MCF 10A (cell line): ENCODE data around the gene HSD17B12. TPM values are rescaled to one million over a fixed set of nuclear protein-coding genes. Genes with fewer than 3 reads are reported as not detected.

Source experiments
- BruUV-seq: library from RNA; stranded (reverse); fragments of 400-500 nt; replicated peaks from 2 replicates; lab custom pipeline; 2021; lab: Mats Ljungman, UMichigan
- CTCF ChIA-PET: fragments of 300-600 bp; sonication (Branson Sonifier 250); formaldehyde crosslinking; extraction: SDS; loops from one replicate; lab custom pipeline; 2021; ENCODE audit warnings: antibody characterized with exemption, inconsistent platforms; lab: Yijun Ruan, JAX
- POLR2A ChIA-PET: fragments of 300-600, 350-650 bp; sonication (Branson Sonifier 250); formaldehyde crosslinking; extraction: SDS; loops from one replicate; lab custom pipeline; 2020; ENCODE audit warnings: antibody characterized with exemption, inconsistent platforms; lab: Yijun Ruan, JAX
- DNase-seq: peaks from one replicate; pipeline ENCODE4 v3.0.0-alpha.2; 2018; ENCODE audit not compliant: unreplicated experiment
- H3K27ac Mint-ChIP-seq: one replicate; pipeline ENCODE4 v1.8.0; 2022; ENCODE audit warnings: mild to moderate bottlenecking, low read depth, mixed read lengths; ENCODE audit not compliant: unreplicated experiment
- H3K27me3 Mint-ChIP-seq: one replicate; pipeline ENCODE4 v1.8.0; 2022; ENCODE audit warnings: mixed read lengths; ENCODE audit not compliant: insufficient read depth, unreplicated experiment
- H3K36me3 Mint-ChIP-seq: one replicate; pipeline ENCODE4 v1.8.0; 2022; ENCODE audit warnings: mild to moderate bottlenecking, moderate library complexity, mixed read lengths; ENCODE audit not compliant: insufficient read depth, unreplicated experiment
- H3K4me1 Mint-ChIP-seq: one replicate; pipeline ENCODE4 v1.8.0; 2022; ENCODE audit warnings: mixed read lengths; ENCODE audit not compliant: insufficient read depth, unreplicated experiment
- H3K4me3 Mint-ChIP-seq: one replicate; pipeline ENCODE4 v1.8.0; 2022; ENCODE audit warnings: mild to moderate bottlenecking, moderate library complexity, mixed read lengths; ENCODE audit not compliant: unreplicated experiment
- H3K9me3 Mint-ChIP-seq: one replicate; pipeline ENCODE4 v1.8.0; 2022; ENCODE audit warnings: mixed read lengths; ENCODE audit not compliant: unreplicated experiment
- CTCF ChIP-seq: fragments of 200-600 bp; IDR thresholded peaks from one replicate; pipeline ENCODE4 v1.8.0; 2022; ENCODE audit warnings: antibody characterized with exemption, mild to moderate bottlenecking; ENCODE audit not compliant: unreplicated experiment
- intact Hi-C: fragments of 100-400 bp; cut with micrococcal nuclease; formaldehyde crosslinking; loops from 2 replicates; pipeline ENCODE4 v1.14.1; 2022
- total RNA-seq: library from RNA; stranded (reverse); gene quantifications from 2 replicates; pipeline ENCODE4 v1.2.3, GENCODE V29; 2022

HSD17B12 gene
- total RNA-seq, 1 experiment from 2014 or later: 117 TPM

DNA sequence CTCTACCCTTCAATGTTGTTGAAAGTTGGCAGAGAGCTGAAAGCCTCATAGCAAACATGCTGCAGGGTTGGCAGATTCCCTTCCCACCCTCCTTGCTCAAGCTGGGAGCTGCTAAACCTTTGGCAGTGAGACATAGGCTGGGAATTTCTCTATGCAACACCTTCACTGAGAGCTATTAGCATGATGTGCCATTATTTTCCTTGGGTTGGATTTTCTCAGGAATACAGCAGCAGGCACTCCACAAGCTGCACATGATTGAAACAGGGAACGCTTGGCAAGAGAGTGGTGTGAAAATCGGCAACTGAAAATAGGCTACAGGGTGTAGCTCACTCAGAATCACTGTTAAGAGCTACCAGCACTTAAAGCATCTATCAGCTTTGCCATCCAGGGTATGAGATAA lies 190.5 kb downstream of the HSD17B12 start:
- no peak overlapping the region for H3K27ac Mint-ChIP-seq
- ChIA-PET CTCF (no interaction called here), POLR2A (interaction anchor here (0.6 kb wide), 1 partner anchor 72 kb away, joined by 4 read pairs; no protein-coding TSS in a partner anchor)
- BruUV-seq: no TSS peak
- H3K36me3 Mint-ChIP-seq: no peaks in the 10 kb centered on the region
- no peaks in the 10 kb centered on the region for H3K9me3 Mint-ChIP-seq
- intact Hi-C loops: no loop called here
- peaks cover 38% of the 10 kb centered on the region for H3K27me3 Mint-ChIP-seq
- TF ChIP-seq CTCF: no peak
- H3K4me1 Mint-ChIP-seq: peaks cover 11% of the 10 kb centered on the region
- no peak for DNase-seq
- H3K4me3 Mint-ChIP-seq: no peak overlapping the region

DNA sequence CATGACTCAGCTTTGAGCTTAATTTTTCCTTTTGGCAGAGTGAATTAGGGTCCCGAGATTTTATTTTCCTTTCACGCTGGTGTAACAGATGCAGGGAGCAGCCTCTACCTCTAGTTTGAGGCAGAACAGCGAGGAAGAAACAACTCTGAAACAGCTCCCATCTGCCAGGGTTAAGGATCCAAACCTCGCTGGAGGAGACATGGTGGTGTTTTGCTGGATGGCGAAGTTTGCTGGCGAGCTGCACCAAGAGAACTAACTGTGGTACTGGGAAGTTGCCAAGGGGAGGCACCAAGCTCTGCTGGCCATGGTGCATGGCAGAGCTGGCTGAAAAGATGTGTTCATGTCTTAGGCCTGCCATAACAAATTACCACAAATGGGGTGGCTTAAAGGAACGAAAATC lies 192.5 kb downstream of the HSD17B12 start:
- H3K27me3 Mint-ChIP-seq: peaks cover 44% of the 10 kb centered on the region
- CTCF ChIA-PET: interaction anchor here (0.5 to 1.2 kb wide), 3 partner anchors 15 to 48 kb away, joined by 3 to 5 read pairs (median 4); no protein-coding TSS in a partner anchor
- H3K4me3 Mint-ChIP-seq: no peak overlapping the region
- POLR2A ChIA-PET: no interaction called here
- no peaks in the 10 kb centered on the region for H3K36me3 Mint-ChIP-seq
- TF ChIP-seq CTCF: no peak
- H3K4me1 Mint-ChIP-seq: peaks cover 11% of the 10 kb centered on the region
- BruUV-seq: no TSS peak
- no peak for DNase-seq
- H3K27ac Mint-ChIP-seq: no peak overlapping the region
- intact Hi-C loops: no loop called here
- H3K9me3 Mint-ChIP-seq: no peaks in the 10 kb centered on the region

DNA sequence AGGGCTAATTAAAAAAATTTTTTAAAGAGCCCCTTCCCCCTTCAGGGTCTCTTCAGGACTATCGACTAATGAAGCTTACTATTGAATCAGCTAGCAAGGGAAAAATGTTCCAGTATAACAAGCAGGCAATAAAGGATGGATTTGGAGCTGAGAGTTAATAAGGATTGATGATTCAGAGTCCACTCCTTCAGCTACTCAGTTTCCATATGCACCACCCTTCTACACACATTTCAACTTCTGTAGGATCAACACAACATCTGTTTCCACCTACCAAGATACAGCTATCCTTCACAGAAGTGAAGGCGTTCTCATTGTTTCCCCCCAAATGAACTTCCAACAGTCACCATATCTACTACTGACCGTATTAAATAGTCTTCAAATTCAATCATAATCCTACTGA lies 193.5 kb downstream of the HSD17B12 start:
- no peak for TF ChIP-seq CTCF
- no peak overlapping the region for H3K4me3 Mint-ChIP-seq
- intact Hi-C loops: no loop called here
- H3K36me3 Mint-ChIP-seq: no peaks in the 10 kb centered on the region
- CTCF ChIA-PET: interaction anchor here (0.6 to 1.2 kb wide), 5 partner anchors 14 to 171 kb away, joined by 3 to 4 read pairs (median 3); no protein-coding TSS in a partner anchor
- H3K4me1 Mint-ChIP-seq: peaks cover 5% of the 10 kb centered on the region
- no peak overlapping the region for H3K27ac Mint-ChIP-seq
- no peak for DNase-seq
- H3K9me3 Mint-ChIP-seq: no peaks in the 10 kb centered on the region
- peaks cover 51% of the 10 kb centered on the region for H3K27me3 Mint-ChIP-seq
- no TSS peak for BruUV-seq
- POLR2A ChIA-PET: interaction anchor here (0.9 kb wide), 1 partner anchor 11 kb away, joined by 3 read pairs; no protein-coding TSS in a partner anchor

DNA sequence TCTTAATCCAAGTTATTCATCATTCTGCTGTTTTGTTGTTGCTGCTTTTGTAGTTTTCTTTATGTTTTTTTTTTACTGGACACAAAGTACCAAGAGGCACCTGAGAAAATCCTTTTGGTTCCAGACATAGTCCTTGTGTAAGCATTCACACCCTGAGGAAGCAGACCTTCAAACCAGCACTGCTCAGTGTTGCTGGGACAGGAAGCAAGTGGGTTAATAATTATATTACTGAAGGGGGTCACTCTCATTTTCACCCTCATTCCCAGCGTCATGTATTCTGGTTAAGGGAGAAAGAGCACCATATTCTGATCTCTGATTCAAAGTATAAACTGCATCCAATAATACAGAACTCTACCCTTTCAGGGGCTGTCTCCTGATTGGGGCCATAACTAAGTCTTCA lies 194.2 kb downstream of the HSD17B12 start:
- ChIA-PET POLR2A (no interaction called here), CTCF (interaction anchor here (0.6 to 1.2 kb wide), 4 partner anchors 14 to 171 kb away, joined by 3 to 4 read pairs (median 3); no protein-coding TSS in a partner anchor)
- Mint-ChIP-seq H3K36me3 (no peaks in the 10 kb centered on the region), H3K4me1 (no peaks in the 10 kb centered on the region), H3K27ac (no peak overlapping the region), H3K27me3 (peaks cover 51% of the 10 kb centered on the region), H3K4me3 (no peak overlapping the region), H3K9me3 (no peaks in the 10 kb centered on the region)
- no peak for DNase-seq
- BruUV-seq: no TSS peak
- intact Hi-C loops: no loop called here
- TF ChIP-seq CTCF: no peak
